Fibroblast of skin of right quadriceps (primary cell): Measurements from ENCODE around the gene ELOA.
"Not testable (repeated sequence)": the region's sequence is repeated elsewhere in the genome, so short reads cannot be mapped to it uniquely, and the experiment has no call there.

Source experiments
- DNase-seq: peaks from one replicate; pipeline ENCODE4 v3.0.0-alpha.2; 2013

The ELOA gene

DNA sequence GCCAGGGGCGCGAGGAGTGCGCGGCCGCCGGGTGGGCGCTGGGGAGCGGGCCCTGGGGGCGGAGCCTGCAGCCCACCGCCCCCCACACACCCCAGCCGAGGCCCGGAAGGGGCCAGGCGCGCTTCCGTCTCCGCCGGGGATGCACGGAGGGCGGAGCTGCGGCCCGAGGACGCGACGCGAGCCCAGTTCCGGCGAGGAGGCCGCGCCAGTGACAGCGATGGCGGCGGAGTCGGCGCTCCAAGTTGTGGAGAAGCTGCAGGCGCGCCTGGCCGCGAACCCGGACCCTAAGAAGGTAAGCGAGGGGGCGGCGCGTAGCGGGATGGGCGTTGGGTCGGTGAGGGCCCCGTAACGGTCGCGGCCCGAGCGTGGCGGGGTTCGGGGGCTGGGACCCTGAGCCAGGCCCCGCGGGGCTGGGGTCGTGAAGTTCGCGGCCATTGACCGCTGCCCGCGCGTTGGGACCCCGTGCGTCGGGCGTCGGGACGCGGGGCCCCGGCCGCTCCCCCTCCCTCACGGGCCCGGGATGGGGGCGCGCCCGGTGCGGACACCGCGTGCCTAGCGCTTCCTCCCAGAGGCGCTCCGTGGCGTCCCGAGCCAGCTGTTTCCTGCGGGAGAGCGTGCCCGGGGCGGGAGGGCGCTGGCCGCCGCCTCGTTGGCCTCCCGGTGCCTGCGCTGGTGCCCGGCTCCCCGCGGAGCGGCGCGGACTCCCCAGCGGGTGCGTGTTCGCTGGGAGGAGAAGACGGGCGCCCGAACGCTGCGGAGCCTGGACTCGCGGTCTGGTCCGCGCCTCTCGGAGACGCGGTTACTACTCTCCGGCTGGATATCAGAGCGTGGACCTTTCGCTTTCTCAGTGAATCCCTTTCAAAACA, at the start of gene ELOA:
ELOA (plus strand) TSS at position 185 of the 866 bp plus-strand sequence; CDS start at position 218, 33 bp downstream.
- DNase-seq = peak; percentile 69

DNA sequence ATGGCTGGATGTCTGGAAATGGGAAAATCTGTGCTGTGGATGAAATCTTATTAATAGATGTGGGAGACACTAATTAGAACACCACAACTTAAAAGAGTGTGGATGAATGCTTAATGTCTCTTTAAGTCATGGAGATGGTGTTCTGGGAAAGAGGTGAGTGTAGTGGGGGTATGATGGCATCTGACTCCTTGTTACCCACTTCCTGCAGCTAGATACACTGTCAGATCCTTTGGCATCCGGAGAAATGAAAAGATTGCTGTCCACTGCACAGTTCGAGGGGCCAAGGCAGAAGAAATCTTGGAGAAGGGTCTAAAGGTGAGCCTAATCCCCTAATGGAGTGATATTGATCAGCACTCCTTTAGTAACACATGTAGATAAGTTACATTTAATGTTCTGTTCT, 49.7 kb upstream of the ELOA start:
- no peak for DNase-seq

DNA sequence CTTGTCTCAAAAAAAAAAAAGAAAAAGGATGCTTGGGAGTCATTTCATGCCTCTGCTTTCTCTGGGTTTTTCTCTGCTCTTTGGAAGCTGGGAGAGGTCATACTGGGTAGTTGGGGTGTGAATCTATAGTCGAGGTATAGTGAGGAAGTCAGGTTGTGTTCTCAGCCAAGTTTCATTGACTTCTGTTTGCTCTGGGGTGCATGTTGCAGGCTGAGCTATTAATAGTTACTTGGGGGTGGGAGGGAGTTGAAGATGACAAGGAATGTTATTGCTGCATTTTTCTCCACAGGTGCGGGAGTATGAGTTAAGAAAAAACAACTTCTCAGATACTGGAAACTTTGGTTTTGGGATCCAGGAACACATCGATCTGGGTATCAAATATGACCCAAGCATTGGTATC, 48.9 kb upstream of the ELOA start:
- DNase-seq = no peak

- no peak for DNase-seq
Observed at GRCh38 chr1:23695667-23696066, 47.6 kb upstream of the ELOA start.

- no peak for DNase-seq
Observed at GRCh38 chr1:23696335-23696989, 46.8 kb upstream of the ELOA start.

DNA sequence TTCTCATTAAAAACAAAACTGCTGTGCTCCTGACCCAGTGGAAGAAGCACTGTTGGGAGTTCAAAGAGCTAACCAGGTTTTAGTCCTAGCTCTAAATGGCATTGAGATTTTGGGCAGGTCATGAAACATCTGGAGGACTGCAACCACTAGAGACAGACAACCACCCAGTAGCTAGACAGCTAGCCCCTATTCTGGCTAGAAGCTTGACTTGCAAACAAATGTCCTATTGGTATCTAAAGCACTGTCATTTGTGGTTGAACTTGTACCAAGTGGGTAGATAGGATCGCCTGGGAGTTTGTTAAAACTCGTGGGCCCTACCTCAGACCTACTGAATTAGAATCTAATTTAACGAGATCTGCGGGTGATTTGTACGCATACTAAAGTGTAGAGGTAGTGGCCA, 44.8 kb upstream of the ELOA start:
- DNase-seq = no peak

DNA sequence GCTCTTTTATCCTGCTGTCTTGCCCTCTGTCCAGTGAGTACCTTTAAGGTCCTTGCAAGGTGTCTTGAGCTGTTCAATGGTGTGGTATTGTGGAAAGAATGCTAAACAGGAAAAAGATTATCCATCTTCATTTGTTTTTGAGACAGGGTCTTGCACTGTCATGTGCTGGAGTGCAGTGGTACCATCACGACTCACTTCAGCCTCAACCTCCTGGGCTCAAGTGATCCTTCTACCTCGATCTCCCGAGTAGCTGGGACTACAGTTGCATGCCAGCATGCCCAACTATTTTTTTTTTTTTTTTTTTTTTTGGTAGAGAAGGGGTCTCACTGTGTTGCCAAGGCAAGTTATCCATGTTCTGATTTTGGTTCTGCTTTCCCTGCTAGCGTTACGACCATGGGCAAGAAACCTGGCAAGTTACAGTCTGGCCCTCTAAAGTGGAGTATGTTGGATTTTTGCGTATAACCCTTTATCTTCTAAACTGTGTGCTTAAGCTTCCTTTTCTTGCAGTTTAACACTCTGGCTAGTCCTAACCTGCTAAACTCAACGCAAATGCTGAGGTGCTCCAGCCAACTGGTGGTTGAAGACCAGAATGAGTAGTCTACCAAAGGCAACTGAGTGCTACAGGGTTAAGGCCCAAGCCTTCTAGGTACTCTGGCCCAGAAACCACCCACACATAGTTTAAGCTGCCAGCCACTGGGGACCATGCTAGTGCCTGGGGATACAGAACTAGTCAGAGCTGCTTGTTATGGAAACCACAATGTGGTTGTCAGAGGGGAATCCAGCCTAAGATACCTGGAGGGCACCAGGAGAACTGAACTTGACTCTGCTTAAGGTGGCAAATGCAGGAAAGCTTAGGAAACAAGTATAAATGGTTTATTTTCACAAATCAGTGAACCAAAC, 43.7 kb upstream of the ELOA start:
- no peak for DNase-seq

DNA sequence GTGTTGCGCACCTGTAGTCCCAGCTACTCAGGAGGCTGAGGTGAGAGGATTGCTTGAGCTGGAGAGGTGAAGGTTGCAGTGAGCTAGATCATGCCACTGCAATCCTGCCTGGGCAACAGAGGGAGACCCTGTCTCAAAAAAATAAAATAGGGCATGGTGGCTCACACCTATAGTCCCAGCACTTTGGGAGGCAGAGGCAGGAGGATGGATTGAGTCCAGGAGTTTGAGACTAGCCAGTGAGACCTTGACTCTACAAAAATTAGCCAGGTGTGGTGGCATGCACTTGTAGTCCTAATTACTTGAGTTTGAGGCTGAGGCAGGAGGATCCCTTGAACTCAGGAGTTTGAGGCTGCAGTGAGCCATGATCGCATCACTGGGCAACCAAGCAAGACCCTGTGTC, 42.0 kb upstream of the ELOA start:
- no peak for DNase-seq

DNA sequence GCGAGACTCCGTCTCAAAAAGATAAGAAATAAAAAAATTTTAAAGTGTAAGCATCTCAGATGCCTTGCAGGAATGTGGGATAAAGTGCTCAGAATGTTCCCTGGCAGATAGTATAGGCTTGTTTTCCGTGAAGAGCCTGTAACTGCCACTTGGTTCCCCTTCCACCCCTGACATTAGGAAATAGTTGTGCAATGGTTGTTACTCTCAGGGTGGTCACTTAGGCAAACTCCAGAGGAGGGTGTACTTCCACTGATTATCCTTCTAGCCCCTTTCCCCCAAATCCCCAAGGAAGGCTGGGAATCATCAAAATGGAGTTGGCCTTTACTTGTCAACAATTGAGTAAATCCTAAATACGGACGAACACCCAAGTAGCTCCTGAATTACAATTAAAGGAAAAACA, 41.3 kb upstream of the ELOA start:
- DNase-seq = no peak

- no peak for DNase-seq
Observed at GRCh38 chr1:23704834-23705495, 38.3 kb upstream of the ELOA start.

- no peak for DNase-seq
Observed at GRCh38 chr1:23709229-23709628, 34.0 kb upstream of the ELOA start.

- DNase-seq = peak; percentile 45
Observed at GRCh38 chr1:23718482-23718881, 24.8 kb upstream of the ELOA start.

- DNase-seq = no peak
Observed at GRCh38 chr1:23719162-23719820, 24.0 kb upstream of the ELOA start.

DNA sequence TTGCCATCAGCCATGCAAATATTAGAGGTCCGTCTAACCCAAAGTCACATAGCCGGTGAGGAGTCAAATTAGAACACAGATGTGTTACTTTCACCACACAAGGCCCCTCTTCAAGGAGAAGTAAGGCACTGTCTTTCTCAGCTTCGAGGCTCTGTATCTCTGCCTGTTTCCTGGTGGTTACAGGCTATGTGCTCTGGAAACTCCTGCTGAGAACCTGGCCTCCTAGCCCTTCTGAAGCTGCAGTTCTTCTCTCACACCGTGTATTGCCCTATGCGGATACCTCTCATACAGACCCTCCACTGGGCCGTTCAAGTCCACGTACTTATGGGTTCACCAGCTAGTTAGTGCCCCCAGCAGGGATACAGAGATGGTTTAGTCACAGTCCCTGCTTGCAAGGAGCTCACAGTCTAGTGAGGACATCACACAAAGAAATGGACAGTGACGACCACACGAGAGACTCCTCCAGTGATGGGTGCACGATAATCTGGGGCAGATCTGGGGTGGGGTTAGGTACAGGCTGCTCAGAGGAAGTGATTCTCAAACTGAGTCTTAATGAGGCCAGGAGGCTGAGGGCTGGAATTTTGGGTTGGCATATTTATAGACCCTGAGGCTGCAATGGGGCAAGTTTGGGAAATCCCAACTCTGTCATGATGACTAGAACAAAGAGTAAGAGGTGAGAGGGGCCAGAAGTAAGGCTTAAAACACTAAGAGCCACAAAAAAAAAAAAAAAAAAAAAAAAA, 22.8 kb upstream of the ELOA start:
- no peak for DNase-seq

DNA sequence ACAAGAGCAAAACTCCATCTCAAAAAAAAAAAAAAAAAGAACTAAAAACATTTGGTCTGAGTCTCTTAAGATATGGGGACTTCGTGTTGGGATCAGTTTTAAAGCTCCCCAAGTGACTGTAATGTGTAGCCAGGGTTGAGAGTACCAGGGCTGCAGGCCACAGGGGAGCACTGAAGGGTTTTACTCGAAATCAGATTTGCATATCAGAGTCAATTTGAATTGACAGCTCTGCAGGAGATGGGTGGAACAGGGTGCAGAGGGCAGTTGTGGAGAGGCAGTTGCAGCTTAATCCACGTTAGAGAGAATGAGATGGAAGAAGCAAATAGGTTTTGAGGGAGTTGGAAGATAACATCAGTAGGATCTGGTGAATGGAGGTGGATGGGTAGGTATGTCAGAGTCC, 20.6 kb upstream of the ELOA start:
- DNase-seq = no peak

- DNase-seq = no peak
Observed at GRCh38 chr1:23726686-23727085, 16.6 kb upstream of the ELOA start.

- DNase-seq = no peak
Observed at GRCh38 chr1:23727362-23727811, 15.9 kb upstream of the ELOA start.

- peak; percentile 31 for DNase-seq
Observed at GRCh38 chr1:23732363-23733224, 10.7 kb upstream of the ELOA start.

GRCh38 chr1:23733281-23733680, 10.0 kb upstream of the ELOA start:
- DNase-seq = not testable (repeated sequence)

GRCh38 chr1:23736437-23737134, 6.7 kb upstream of the ELOA start:
- no peak for DNase-seq
